Fibroblast of the aortic adventitia (primary cell): Measurements from ENCODE around the gene DUSP14. TPM values are rescaled to one million over a fixed set of nuclear protein-coding genes. Genes with fewer than 3 reads are reported as not detected.
"Not testable (repeated sequence)": the region's sequence is repeated elsewhere in the genome, so short reads cannot be mapped to it uniquely, and the experiment has no call there.

ENCODE experiments used
- DNase-seq: peaks from one replicate; pipeline ENCODE4 v3.0.0-alpha.2; 2010; ENCODE audit warnings: low read depth
- H3K4me3 ChIP-seq: 2 replicates; pipeline ENCODE4 v1.5.1; 2011; ENCODE audit warnings: low read depth, mild to moderate bottlenecking, control low read depth, low read length, moderate library complexity
- CTCF ChIP-seq: IDR thresholded peaks from 2 replicates; pipeline ENCODE4 v1.5.1; 2011; ENCODE audit warnings: mild to moderate bottlenecking, low read length, control low read depth, inconsistent platforms; ENCODE audit not compliant: insufficient read depth
- total RNA-seq: library from RNA; depleted of rRNA; stranded (reverse); fragments of >200 nt; gene quantifications from 2 replicates; pipeline ENCODE4 v1.2.3, GENCODE V29; 2012; ENCODE audit warnings: low replicate concordance

Gene DUSP14
- 14.5 and 52.8 TPM in 2 replicates for total RNA-seq

GRCh38 chr17:37489197-37490001 is at the start of gene DUSP14:
TSS of gene DUSP14 (plus strand) at chr17:37489891. CDS start at chr17:37512273, 22,382 bp downstream.
- DNase-seq: peak; percentile 70
- TF ChIP-seq CTCF: no peak
- peak within 1 kb of the TSS; percentile 84 for H3K4me3 ChIP-seq

- DNase-seq: no peak
- H3K4me3 ChIP-seq: no peak overlapping the region
- TF ChIP-seq CTCF: no peak
These were observed 49.3 kb upstream of the DUSP14 start for GRCh38 chr17:37440424-37440823.

- not testable (repeated sequence) for H3K4me3 ChIP-seq, DNase-seq
These were observed 48.2 kb upstream of the DUSP14 start for GRCh38 chr17:37441369-37442014.

GRCh38 chr17:37446027-37446426 is 43.7 kb upstream of the DUSP14 start:
- DNase-seq: no peak

GRCh38 chr17:37447641-37448040 is 42.0 kb upstream of the DUSP14 start:
- no peak for TF ChIP-seq CTCF
- DNase-seq: peak; percentile 19

More at GRCh38 chr17:37446027-37446426, 43.7 kb upstream of the DUSP14 start:
- H3K4me3 ChIP-seq: no peak overlapping the region
- TF ChIP-seq CTCF: no peak

GRCh38 chr17:37450112-37450511 is 39.6 kb upstream of the DUSP14 start:
- no peak for DNase-seq
- no peak for TF ChIP-seq CTCF
- no peak overlapping the region for H3K4me3 ChIP-seq

More at GRCh38 chr17:37447641-37448040, 42.0 kb upstream of the DUSP14 start:
- H3K4me3 ChIP-seq: no peak overlapping the region

GRCh38 chr17:37457801-37458200 is 31.9 kb upstream of the DUSP14 start:
- DNase-seq, H3K4me3 ChIP-seq: not testable (repeated sequence)
